ENCODE measurements around the gene ETV6. TPM values are rescaled to one million over a fixed set of nuclear protein-coding genes. Genes with fewer than 3 reads are reported as not detected.

The ETV6 gene
- total RNA-seq, 1 donor from 2014 or later, result 14.7 TPM

- no peaks in the 10 kb centered on the region for H3K9me3 ChIP-seq
- intact Hi-C loops (cut with DNase I), result no loop called here
- no peak overlapping the region for H3K27ac ChIP-seq
- no peak overlapping the region for H3K4me3 ChIP-seq
- no peaks in the 10 kb centered on the region for H3K27me3 ChIP-seq
- DNase-seq (ENCODE audit: extremely low spot score in 2 of 2), result no peak
- no peak for TF ChIP-seq POLR2A (IDR thresholded peaks at IDR 0.05)
- H3K36me3 ChIP-seq, result no peaks in the 10 kb centered on the region
- H3K4me1 ChIP-seq, result peaks cover 26% of the 10 kb centered on the region
Measured at GRCh38 chr12:11688379-11688778, 38.9 kb downstream of the ETV6 start.

DNA sequence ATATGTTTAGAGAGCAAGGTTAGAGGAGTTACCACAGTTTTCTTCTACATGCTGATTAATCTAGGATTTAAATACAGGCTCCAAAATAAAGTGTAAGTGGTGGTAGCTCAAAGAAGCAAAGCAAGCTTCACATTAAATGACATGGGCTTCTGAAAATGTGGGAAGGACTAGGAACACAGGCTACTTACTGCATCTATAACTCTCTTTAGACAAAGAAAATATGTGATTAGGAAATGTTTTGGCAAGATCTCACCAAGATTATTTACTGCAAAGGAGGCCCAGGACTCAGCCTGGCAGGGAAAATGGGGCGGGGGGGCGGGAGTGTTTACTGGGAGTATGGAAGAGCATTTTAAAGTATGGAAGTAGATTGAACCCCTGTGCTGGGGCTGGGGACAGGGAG is 39.4 kb downstream of the ETV6 start:
- no peak for DNase-seq (ENCODE audit: extremely low spot score in 2 of 2)
- H3K4me3 ChIP-seq, result no peak overlapping the region
- H3K4me1 ChIP-seq, result peaks cover 26% of the 10 kb centered on the region
- H3K27ac ChIP-seq, result no peak overlapping the region
- TF ChIP-seq, protein P1, sequence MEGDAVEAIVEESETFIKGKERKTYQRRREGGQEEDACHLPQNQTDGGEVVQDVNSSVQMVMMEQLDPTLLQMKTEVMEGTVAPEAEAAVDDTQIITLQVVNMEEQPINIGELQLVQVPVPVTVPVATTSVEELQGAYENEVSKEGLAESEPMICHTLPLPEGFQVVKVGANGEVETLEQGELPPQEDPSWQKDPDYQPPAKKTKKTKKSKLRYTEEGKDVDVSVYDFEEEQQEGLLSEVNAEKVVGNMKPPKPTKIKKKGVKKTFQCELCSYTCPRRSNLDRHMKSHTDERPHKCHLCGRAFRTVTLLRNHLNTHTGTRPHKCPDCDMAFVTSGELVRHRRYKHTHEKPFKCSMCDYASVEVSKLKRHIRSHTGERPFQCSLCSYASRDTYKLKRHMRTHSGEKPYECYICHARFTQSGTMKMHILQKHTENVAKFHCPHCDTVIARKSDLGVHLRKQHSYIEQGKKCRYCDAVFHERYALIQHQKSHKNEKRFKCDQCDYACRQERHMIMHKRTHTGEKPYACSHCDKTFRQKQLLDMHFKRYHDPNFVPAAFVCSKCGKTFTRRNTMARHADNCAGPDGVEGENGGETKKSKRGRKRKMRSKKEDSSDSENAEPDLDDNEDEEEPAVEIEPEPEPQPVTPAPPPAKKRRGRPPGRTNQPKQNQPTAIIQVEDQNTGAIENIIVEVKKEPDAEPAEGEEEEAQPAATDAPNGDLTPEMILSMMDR (IDR thresholded peaks at IDR 0.05), result no peak
- no peak for TF ChIP-seq POLR2AphosphoS5 (IDR thresholded peaks at IDR 0.05; ENCODE audit: insufficient read depth in 1 of 2, low read depth in 1 of 2)
- no peak for TF ChIP-seq POLR2A (IDR thresholded peaks at IDR 0.05)
- intact Hi-C loops (cut with DNase I), result no loop called here
- no peaks in the 10 kb centered on the region for H3K36me3 ChIP-seq
- no peaks in the 10 kb centered on the region for H3K9me3 ChIP-seq
- no peaks in the 10 kb centered on the region for H3K27me3 ChIP-seq

DNA sequence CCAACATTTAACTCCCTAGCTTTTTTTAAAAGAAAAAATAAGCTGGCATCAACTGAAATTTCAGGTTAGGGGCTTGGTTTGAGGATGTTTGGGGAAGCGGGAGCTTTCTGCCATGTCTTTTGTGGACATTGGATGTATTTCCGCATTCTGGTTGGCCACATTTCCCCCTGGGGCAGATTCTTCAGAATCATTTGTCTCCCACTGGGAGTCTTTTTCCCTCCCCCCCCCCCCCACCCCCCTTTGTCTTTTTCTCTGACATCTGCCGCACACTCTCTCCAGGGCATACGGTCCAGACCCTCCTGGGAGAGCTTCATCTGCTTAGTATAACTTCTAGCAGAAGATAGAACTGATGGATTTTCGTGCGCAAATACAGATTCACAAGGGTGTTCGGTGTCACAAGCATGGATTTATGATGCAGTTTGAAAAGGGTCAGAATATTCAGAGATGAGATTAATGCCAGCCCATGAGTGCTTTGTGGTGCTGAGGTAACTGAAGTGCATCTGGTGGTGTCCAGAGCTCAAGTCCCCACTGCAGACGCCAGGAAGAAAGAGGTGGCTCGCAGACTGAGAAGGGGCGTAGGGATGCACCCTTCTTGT is 40.2 kb downstream of the ETV6 start:
- H3K9me3 ChIP-seq, result no peaks in the 10 kb centered on the region
- no peak for TF ChIP-seq POLR2A (IDR thresholded peaks at IDR 0.05)
- TF ChIP-seq, protein P1 (IDR thresholded peaks at IDR 0.05), result no peak
- TF ChIP-seq POLR2AphosphoS5 (IDR thresholded peaks at IDR 0.05; ENCODE audit: insufficient read depth in 1 of 2, low read depth in 1 of 2), result no peak
- no peak for DNase-seq (ENCODE audit: extremely low spot score in 2 of 2)
- no peaks in the 10 kb centered on the region for H3K27me3 ChIP-seq
- H3K36me3 ChIP-seq, result no peaks in the 10 kb centered on the region
- no peak overlapping the region for H3K27ac ChIP-seq
- intact Hi-C loops (cut with DNase I), result no loop called here
- H3K4me1 ChIP-seq, result peaks cover 19% of the 10 kb centered on the region
- H3K4me3 ChIP-seq, result no peak overlapping the region

DNA sequence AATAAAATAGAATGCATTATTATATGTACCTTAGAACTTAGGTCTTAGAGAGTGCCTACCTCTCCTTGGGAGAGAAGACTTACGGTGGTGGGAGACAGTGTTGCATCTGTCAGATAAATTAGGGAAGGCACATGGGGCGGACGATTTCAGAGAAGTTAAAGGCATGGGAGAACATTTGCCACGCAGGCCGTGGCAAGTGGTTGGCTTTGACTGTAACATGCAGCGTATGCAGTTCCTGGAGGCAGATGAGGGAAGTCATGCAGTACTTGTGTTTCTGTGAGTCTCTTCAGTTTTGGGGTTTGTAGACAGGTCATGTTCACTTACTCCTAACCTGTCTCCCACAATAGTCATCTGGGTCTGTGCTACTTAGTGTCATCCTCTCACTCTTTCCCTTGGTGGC is 43.6 kb downstream of the ETV6 start:
- TF ChIP-seq POLR2A (IDR thresholded peaks at IDR 0.05) (no peak), POLR2AphosphoS5 (IDR thresholded peaks at IDR 0.05; ENCODE audit: insufficient read depth in 1 of 2, low read depth in 1 of 2) (no peak)
- TF ChIP-seq, protein P1 (IDR thresholded peaks at IDR 0.05), result no peak
- Histone ChIP-seq H3K36me3 (no peaks in the 10 kb centered on the region), H3K27me3 (no peaks in the 10 kb centered on the region), H3K27ac (no peak overlapping the region), H3K4me1 (peaks cover 31% of the 10 kb centered on the region), H3K9me3 (no peaks in the 10 kb centered on the region), H3K4me3 (no peak overlapping the region)
- intact Hi-C loops (cut with DNase I), result no loop called here
- DNase-seq (ENCODE audit: extremely low spot score in 2 of 2), result no peak

- no peak for TF ChIP-seq POLR2A (IDR thresholded peaks at IDR 0.05)
- TF ChIP-seq, protein P1 (IDR thresholded peaks at IDR 0.05), result no peak
- TF ChIP-seq POLR2AphosphoS5 (IDR thresholded peaks at IDR 0.05; ENCODE audit: insufficient read depth in 1 of 2, low read depth in 1 of 2), result no peak
- H3K9me3 ChIP-seq, result no peaks in the 10 kb centered on the region
- intact Hi-C loops (cut with DNase I), result no loop called here
- H3K36me3 ChIP-seq, result no peaks in the 10 kb centered on the region
- peaks cover 31% of the 10 kb centered on the region for H3K4me1 ChIP-seq
- no peaks in the 10 kb centered on the region for H3K27me3 ChIP-seq
- no peak for DNase-seq (ENCODE audit: extremely low spot score in 2 of 2)
- H3K4me3 ChIP-seq, result no peak overlapping the region
- no peak overlapping the region for H3K27ac ChIP-seq
Measured at GRCh38 chr12:11693601-11694000, 44.1 kb downstream of the ETV6 start.

Data from vagina (tissue), 2 donors.